ENCODE measurements around the gene SBSN.

GRCh38 chr19:35507561-35507960 lies 20.6 kb downstream of the SBSN start:
- no peak for TF ChIP-seq CTCF (IDR thresholded peaks at IDR 0.05)
- no peak for TF ChIP-seq EZH2 (IDR thresholded peaks at IDR 0.05; ENCODE audit: borderline replicate concordance, insufficient read depth, low read depth, low read length, poor library complexity, severe bottlenecking)

Data from B cell (primary cell).